A549 (cell line): Measurements from ENCODE around the gene GALNT8. TPM values are rescaled to one million over a fixed set of nuclear protein-coding genes. Genes with fewer than 3 reads are reported as not detected.
"Not testable (repeated sequence)": the region's sequence is repeated elsewhere in the genome, so short reads cannot be mapped to it uniquely, and the experiment has no call there.

Experiments
- ATAC-seq, 2 experiments: fragments of 200-7000 bp in 1 of 2; fragments of >200 bp in 1 of 2; cut with Nextera tagmentation in 1 of 2; cut with Tn5 transposase in 1 of 2; 3 replicates each; pipeline versions ENCODE4 v1.8.0 to v1.9.1; 2018 to 2020; ENCODE audit warnings: mild to moderate bottlenecking in 1 of 2, moderate library complexity in 1 of 2
- CTCF ChIA-PET: fragments of 300-600 bp; sonication (Branson Sonifier 250); formaldehyde crosslinking; extraction: SDS; loops from one replicate; lab custom pipeline; 2021; ENCODE audit warnings: antibody characterized with exemption, inconsistent platforms; lab: Yijun Ruan, JAX
- POLR2A ChIA-PET: fragments of 350-600 bp; formaldehyde crosslinking; extraction: SDS; loops from one replicate; lab custom pipeline; 2021; ENCODE audit warnings: antibody characterized with exemption, inconsistent platforms; lab: Yijun Ruan, JAX
- DNase-seq, 2 experiments: peaks; one replicate each; pipeline versions ENCODE4 v3.0.0 to v3.0.0-alpha.2; 2011 to 2016; ENCODE audit warnings: low read depth in 1 of 2, low spot score in 1 of 2
- FAIRE-seq: peaks from 2 replicates; lab custom pipeline; 2011; peaks lifted over from hg19 to GRCh38; lab: Jason Lieb, UNC
- H3K27ac ChIP-seq, 2 experiments: fragments of >200 bp; sonication (Bioruptor Twin); formaldehyde crosslinking; 3 replicates each; pipeline ENCODE4 v1.5.1; 2016 to 2017
- H3K4me1 ChIP-seq: fragments of >200 bp; sonication (Bioruptor Twin); formaldehyde crosslinking; 3 replicates; pipeline ENCODE4 v1.6.1; 2016
- H3K4me2 ChIP-seq: fragments of >200 bp; sonication (Bioruptor Twin); formaldehyde crosslinking; 3 replicates; pipeline ENCODE4 v1.6.1; 2016
- H3K4me3 ChIP-seq: fragments of >200 bp; sonication (Bioruptor Twin); formaldehyde crosslinking; 3 replicates; pipeline ENCODE4 v1.5.1; 2016
- H3K9me3 ChIP-seq: fragments of >200 bp; sonication (Bioruptor Twin); formaldehyde crosslinking; 3 replicates; pipeline ENCODE4 v1.6.1; 2016
- CBX2 ChIP-seq: fragments of 200-600 bp; sonication (generic); IDR thresholded peaks from 2 replicates; pipeline ENCODE4 v1.6.1; 2016; ENCODE audit warnings: low read depth, mild to moderate bottlenecking, borderline replicate concordance
- CBX8 ChIP-seq: fragments of 200-600 bp; sonication (generic); IDR thresholded peaks from 2 replicates; pipeline ENCODE4 v1.6.1; 2016
- CEBPB ChIP-seq, 2 experiments: fragments of >200 bp in 1 of 2; sonication (Bioruptor Twin) in 1 of 2; formaldehyde crosslinking in 1 of 2; IDR thresholded peaks; 2 replicates each; pipeline ENCODE4 v1.6.1; 2012 to 2016
- EHF ChIP-seq: fragments of 250-450 bp; sonication (Bioruptor Pico); IDR thresholded peaks from 2 replicates; pipeline ENCODE4 v1.5.0; 2020; ENCODE audit warnings: mild to moderate bottlenecking
- FOSB ChIP-seq: fragments of 250-450 bp; sonication (Bioruptor Pico); IDR thresholded peaks from 2 replicates; pipeline ENCODE4 v1.5.0; 2020; ENCODE audit warnings: mild to moderate bottlenecking, moderate library complexity
- HDAC2 ChIP-seq: fragments of 200-600 bp; sonication (generic); IDR thresholded peaks from 2 replicates; pipeline ENCODE4 v1.6.1; 2016
- HOXA7 ChIP-seq: fragments of 250-450 bp; sonication (Bioruptor Pico); IDR thresholded peaks from 2 replicates; pipeline ENCODE4 v1.5.0; 2020; ENCODE audit warnings: mild to moderate bottlenecking, moderate library complexity
- KDM1A ChIP-seq: fragments of 200-600 bp; sonication (generic); IDR thresholded peaks from 2 replicates; pipeline ENCODE4 v1.6.1; 2016; ENCODE audit warnings: low read depth, mild to moderate bottlenecking
- KDM5A ChIP-seq: fragments of 200-600 bp; sonication (generic); IDR thresholded peaks from 2 replicates; pipeline ENCODE4 v1.6.1; 2016; ENCODE audit warnings: antibody characterized with exemption, mild to moderate bottlenecking
- MAFK ChIP-seq: fragments of 450-650 bp; IDR thresholded peaks from 2 replicates; pipeline ENCODE4 v1.6.1; 2014; ENCODE audit not compliant: partially characterized antibody
- MYC ChIP-seq: IDR thresholded peaks from 2 replicates; pipeline ENCODE4 v1.6.1; 2012; ENCODE audit warnings: mild to moderate bottlenecking, inconsistent platforms, low read length, improper control_type of control experiment, borderline replicate concordance
- NR3C1 ChIP-seq: fragments of >200 bp; sonication (Bioruptor Twin); formaldehyde crosslinking; IDR thresholded peaks from 3 replicates; pipeline ENCODE4 v1.6.1; 2017
- PHF8 ChIP-seq: fragments of 200-600 bp; sonication (generic); IDR thresholded peaks from 2 replicates; pipeline ENCODE4 v1.6.1; 2016; ENCODE audit warnings: low read depth, mild to moderate bottlenecking, antibody characterized with exemption, moderate library complexity, borderline replicate concordance
- RAD21 ChIP-seq, 2 experiments: fragments of >200 bp in 1 of 2; sonication (Bioruptor Twin) in 1 of 2; formaldehyde crosslinking in 1 of 2; IDR thresholded peaks in 1 of 2; conservative IDR thresholded peaks in 1 of 2; 2 replicates in 1 of 2; 3 replicates in 1 of 2; pipeline ENCODE4 v1.6.1; 2012 to 2018; ENCODE audit warnings: inconsistent platforms in 1 of 2
- RARB ChIP-seq: fragments of 250-450 bp; sonication (Bioruptor Pico); IDR thresholded peaks from 2 replicates; pipeline ENCODE4 v1.8.0; 2021; ENCODE audit warnings: mild to moderate bottlenecking, moderate library complexity
- SMC3 ChIP-seq: fragments of >200 bp; sonication (Bioruptor Twin); formaldehyde crosslinking; IDR thresholded peaks from 3 replicates; pipeline ENCODE4 v1.6.1; 2018; ENCODE audit warnings: inconsistent platforms
- TFCP2L1 ChIP-seq: fragments of 250-450 bp; sonication (Bioruptor Pico); IDR thresholded peaks from 2 replicates; pipeline ENCODE4 v1.5.0; 2021; ENCODE audit warnings: mild to moderate bottlenecking
- TP53 ChIP-seq: fragments of 250-450 bp; sonication (Bioruptor Pico); IDR thresholded peaks from 2 replicates; pipeline ENCODE4 v1.5.0; 2021; ENCODE audit warnings: mild to moderate bottlenecking, moderate library complexity
- ZC3H11A ChIP-seq: fragments of 450-650 bp; IDR thresholded peaks from 2 replicates; pipeline ENCODE4 v1.6.1; 2014; ENCODE audit warnings: antibody characterized with exemption, mild to moderate bottlenecking
- ZNF302 ChIP-seq: fragments of 250-450 bp; sonication (Bioruptor Pico); IDR thresholded peaks from 2 replicates; pipeline ENCODE4 v1.9.0; 2021; ENCODE audit warnings: inconsistent platforms, mild to moderate bottlenecking, moderate library complexity
- ZSCAN20 ChIP-seq: fragments of 250-450 bp; sonication (Bioruptor Pico); IDR thresholded peaks from 2 replicates; pipeline ENCODE4 v1.8.0; 2022; ENCODE audit warnings: mild to moderate bottlenecking, moderate library complexity
- WGBS: methylation state at CpG from one replicate; pipeline ENCODE4 v1.1.6; 2017; ENCODE audit errors: missing lambda C conversion rate; 5-methylcytosine and 5-hydroxymethylcytosine counted together
- polyA plus RNA-seq, 4 experiments: library from polyadenylated mRNA; depleted of rRNA in 3 of 4; stranded (reverse); fragments of >200 nt; fragmentation: RNase III in 1 of 4; extraction: RNeasy Plus Mini Kit Qiagen cat#74134 plus additional on column Dnase treatment in 1 of 4; gene quantifications; 2 replicates in 3 of 4; 3 replicates in 1 of 4; pipeline ENCODE4 v1.2.3, GENCODE V29; 2011 to 2017
- TF ChIP-seq, protein P1 (sequence below): IDR thresholded peaks from 2 replicates; pipeline ENCODE4 v1.6.1; 2012
- TF ChIP-seq, protein P2 (sequence below): fragments of >200 bp; sonication (Bioruptor Twin); formaldehyde crosslinking; IDR thresholded peaks from 2 replicates; pipeline ENCODE4 v1.6.1; 2016
- TF ChIP-seq, protein P3 (sequence below): IDR thresholded peaks from 2 replicates; pipeline ENCODE4 v1.6.1; 2012; ENCODE audit warnings: low read depth, borderline replicate concordance

The GALNT8 gene
- polyA plus RNA-seq, 2 of the 4 experiments (the other 2 are of a cell fraction) = not detected

DNA sequence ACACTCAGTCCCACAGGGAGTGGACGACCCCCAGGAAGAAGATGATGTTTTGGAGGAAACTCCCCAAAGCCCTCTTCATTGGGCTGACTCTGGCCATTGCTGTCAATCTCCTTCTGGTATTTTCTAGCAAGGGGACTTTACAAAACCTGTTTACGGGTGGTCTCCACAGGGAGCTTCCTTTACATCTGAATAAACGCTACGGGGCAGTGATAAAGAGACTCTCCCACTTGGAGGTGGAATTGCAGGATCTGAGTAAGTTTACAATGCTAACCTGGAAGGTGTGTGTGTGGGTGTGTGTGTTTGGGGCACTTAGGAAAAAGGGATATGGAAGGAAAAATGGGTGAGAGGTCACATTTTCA is 416 bp downstream of the GALNT8 start:
- FAIRE-seq = no peak
- no peak for ATAC-seq
- WGBS = 14% methylated on average over 4 of the region's 4 CpGs
- DNase-seq = no peak
- TF ChIP-seq RAD21 (conservative IDR thresholded peaks at IDR 0.05 in 1 of 2, IDR thresholded peaks at IDR 0.05 in 1 of 2) (no peak), ZSCAN20 (no peak), HOXA7 (CRISPR knock-in tag) (no peak), MYC (no peak), RARB (CRISPR knock-in tag) (no peak), CBX8 (no peak), ZNF302 (CRISPR knock-in tag) (no peak), FOSB (CRISPR knock-in tag) (no peak), ZC3H11A (no peak), EHF (CRISPR knock-in tag) (no peak), CBX2 (no peak), TP53 (CRISPR knock-in tag) (no peak), CEBPB (IDR thresholded peaks at IDR 0.05) (no peak), MAFK (no peak), KDM1A (no peak), NR3C1 (no peak), KDM5A (no peak)
- TF ChIP-seq, protein P1, sequence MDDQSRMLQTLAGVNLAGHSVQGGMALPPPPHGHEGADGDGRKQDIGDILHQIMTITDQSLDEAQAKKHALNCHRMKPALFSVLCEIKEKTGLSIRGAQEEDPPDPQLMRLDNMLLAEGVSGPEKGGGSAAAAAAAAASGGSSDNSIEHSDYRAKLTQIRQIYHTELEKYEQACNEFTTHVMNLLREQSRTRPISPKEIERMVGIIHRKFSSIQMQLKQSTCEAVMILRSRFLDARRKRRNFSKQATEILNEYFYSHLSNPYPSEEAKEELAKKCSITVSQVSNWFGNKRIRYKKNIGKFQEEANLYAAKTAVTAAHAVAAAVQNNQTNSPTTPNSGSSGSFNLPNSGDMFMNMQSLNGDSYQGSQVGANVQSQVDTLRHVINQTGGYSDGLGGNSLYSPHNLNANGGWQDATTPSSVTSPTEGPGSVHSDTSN = no peak
- TF ChIP-seq, protein P2, sequence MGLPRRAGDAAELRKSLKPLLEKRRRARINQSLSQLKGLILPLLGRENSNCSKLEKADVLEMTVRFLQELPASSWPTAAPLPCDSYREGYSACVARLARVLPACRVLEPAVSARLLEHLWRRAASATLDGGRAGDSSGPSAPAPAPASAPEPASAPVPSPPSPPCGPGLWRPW = no peak
- TF ChIP-seq, protein P3, sequence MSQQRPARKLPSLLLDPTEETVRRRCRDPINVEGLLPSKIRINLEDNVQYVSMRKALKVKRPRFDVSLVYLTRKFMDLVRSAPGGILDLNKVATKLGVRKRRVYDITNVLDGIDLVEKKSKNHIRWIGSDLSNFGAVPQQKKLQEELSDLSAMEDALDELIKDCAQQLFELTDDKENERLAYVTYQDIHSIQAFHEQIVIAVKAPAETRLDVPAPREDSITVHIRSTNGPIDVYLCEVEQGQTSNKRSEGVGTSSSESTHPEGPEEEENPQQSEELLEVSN = no peak
- TF ChIP-seq, all 56 proteins: peak for 0
- H3K4me1 ChIP-seq = no peaks in the 10 kb centered on the region
- H3K4me2 ChIP-seq = no peak overlapping the region
- ChIA-PET POLR2A (no interaction called here), CTCF (no interaction called here)
- H3K4me3 ChIP-seq = no peak overlapping the region
- H3K27ac ChIP-seq = no peak overlapping the region
- H3K9me3 ChIP-seq = no peaks in the 10 kb centered on the region

DNA sequence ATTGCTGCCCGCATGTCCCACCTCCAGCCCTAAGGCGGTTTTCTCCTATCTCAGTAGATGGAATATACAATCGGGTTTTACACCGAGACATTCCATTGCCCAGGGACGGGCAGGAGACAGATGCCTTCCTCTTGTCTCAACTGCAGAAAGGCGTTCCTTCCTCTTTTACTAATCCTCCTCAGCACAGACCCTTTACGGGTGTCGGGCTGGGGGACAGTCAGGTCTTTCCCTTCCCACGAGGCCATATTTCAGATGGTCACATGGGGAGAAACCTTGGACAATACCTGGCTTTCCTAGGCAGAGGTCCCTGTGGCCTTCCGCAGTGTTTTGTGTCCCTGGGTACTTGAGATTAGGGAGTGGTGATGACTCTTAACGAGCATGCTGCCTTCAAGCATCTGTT is 1.4 kb downstream of the GALNT8 start:
- H3K4me2 ChIP-seq, H3K27ac ChIP-seq, POLR2A ChIA-PET, H3K4me1 ChIP-seq, DNase-seq, FAIRE-seq, ATAC-seq, H3K4me3 ChIP-seq, CTCF ChIA-PET, H3K9me3 ChIP-seq: not testable (repeated sequence)
- WGBS = 35% methylated on average over 11 of the region's 11 CpGs

DNA sequence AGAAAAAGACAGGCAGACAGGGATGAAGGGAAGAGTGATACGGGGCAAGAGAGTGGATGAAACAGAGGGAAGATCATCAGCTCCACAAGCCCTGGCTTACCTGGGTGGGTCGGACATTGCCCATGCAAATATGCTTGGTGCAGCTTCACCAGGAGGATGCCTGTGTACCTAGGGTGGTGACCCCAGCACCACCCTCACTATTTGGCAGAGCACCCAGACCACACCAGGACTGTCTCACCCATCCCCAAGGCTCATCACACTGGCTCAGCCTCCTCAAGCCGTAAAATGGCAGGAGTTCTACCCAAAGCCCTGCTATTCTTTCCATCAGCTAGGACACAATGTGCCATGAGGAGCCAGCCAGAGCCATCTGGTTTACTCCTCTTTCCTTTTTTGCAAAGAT is 3.0 kb downstream of the GALNT8 start:
- CTCF ChIA-PET = interaction anchor here (0.5 to 1.1 kb wide), 2 partner anchors 10 to 118 kb away, joined by 3 read pairs; no protein-coding TSS in a partner anchor
- Histone ChIP-seq H3K9me3 (no peaks in the 10 kb centered on the region), H3K4me3 (no peak overlapping the region), H3K4me1 (no peaks in the 10 kb centered on the region), H3K27ac (no peak overlapping the region), H3K4me2 (no peak overlapping the region)
- FAIRE-seq = no peak
- TF ChIP-seq TFCP2L1 = no peak
- no peak for TF ChIP-seq PHF8
- no peak for TF ChIP-seq HDAC2
- no peak for TF ChIP-seq SMC3
- ATAC-seq = peak in 1 of 2 experiments; percentile 39; a peak in 1 of 6 replicates
- DNase-seq = no peak
- POLR2A ChIA-PET = no interaction called here
- 14% methylated on average over 3 of the region's 3 CpGs for WGBS
